Neuronal stem cell (in vitro differentiated cells): ENCODE measurements around the gene TCN1.

Source experiments
- DNase-seq: peaks from one replicate; pipeline ENCODE4 v3.0.0-alpha.2; 2013; ENCODE audit warnings: low spot score
- H2AFZ ChIP-seq: one replicate; pipeline ENCODE4 v1.6.1; 2013; ENCODE audit warnings: mild to moderate bottlenecking, low read length, inconsistent platforms
- H2AK5ac ChIP-seq: 2 replicates; pipeline ENCODE4 v1.6.1; 2013; ENCODE audit warnings: low read depth, mild to moderate bottlenecking, inconsistent platforms, low read length, moderate library complexity, mixed read lengths
- H2BK120ac ChIP-seq: 2 replicates; pipeline ENCODE4 v1.6.1; 2013; ENCODE audit warnings: low read depth, mild to moderate bottlenecking, inconsistent platforms, low read length, moderate library complexity, mixed read lengths
- H2BK12ac ChIP-seq: one replicate; pipeline ENCODE4 v1.6.1; 2013; ENCODE audit warnings: low read length, inconsistent platforms
- H2BK15ac ChIP-seq: 2 replicates; pipeline ENCODE4 v1.6.1; 2013; ENCODE audit warnings: mild to moderate bottlenecking, low read length, inconsistent platforms, mixed read lengths
- H2BK5ac ChIP-seq: one replicate; pipeline ENCODE4 v1.6.1; 2013; ENCODE audit warnings: inconsistent platforms, mild to moderate bottlenecking, low read length, moderate library complexity
- H3K14ac ChIP-seq: one replicate; pipeline ENCODE4 v1.6.1; 2013; ENCODE audit warnings: low read length, inconsistent platforms
- H3K18ac ChIP-seq: 2 replicates; pipeline ENCODE4 v1.6.1; 2013; ENCODE audit warnings: low read length, inconsistent platforms
- H3K23ac ChIP-seq: 2 replicates; pipeline ENCODE4 v1.6.1; 2013; ENCODE audit warnings: low read depth, mild to moderate bottlenecking, mixed read lengths, low read length, inconsistent platforms; ENCODE audit not compliant: poor library complexity
- H3K27ac ChIP-seq: replicated peaks from 3 replicates; pipeline ENCODE4 v1.5.1; 2013; ENCODE audit warnings: low read length, inconsistent platforms
- H3K27me3 ChIP-seq, 3 experiments: 2 replicates each; pipeline ENCODE4 v1.6.1; 2013; ENCODE audit warnings: low read length in 3 of 3, mild to moderate bottlenecking in 2 of 3, inconsistent platforms in 1 of 3, low read depth in 1 of 3, mixed read lengths in 1 of 3, moderate library complexity in 1 of 3; ENCODE audit not compliant: control insufficient read depth in 3 of 3, insufficient read depth in 3 of 3
- H3K36me3 ChIP-seq, 2 donors: replicated peaks in 1 of 2; 2 replicates each; pipeline ENCODE4 v1.6.1; 2013; ENCODE audit warnings: low read length in 2 of 2; ENCODE audit not compliant: control insufficient read depth in 2 of 2, insufficient read depth in 2 of 2
- H3K4ac ChIP-seq: 2 replicates; pipeline ENCODE4 v1.6.1; 2013; ENCODE audit warnings: inconsistent platforms, mild to moderate bottlenecking, low read length, moderate library complexity
- H3K4me1 ChIP-seq, 2 donors: 1 replicate in 1 of 2; 2 replicates in 1 of 2; pipeline ENCODE4 v1.6.1; 2013; ENCODE audit warnings: low read length in 2 of 2, low read depth in 1 of 2; ENCODE audit not compliant: control insufficient read depth in 2 of 2, insufficient read depth in 1 of 2
- H3K4me2 ChIP-seq: one replicate; pipeline ENCODE4 v1.6.1; 2013; ENCODE audit warnings: mild to moderate bottlenecking, low read length, inconsistent platforms; ENCODE audit not compliant: insufficient read depth, poor library complexity, severe bottlenecking
- H3K4me3 ChIP-seq, 2 donors: 2 replicates each; pipeline ENCODE4 v1.5.1; 2013; ENCODE audit warnings: low read length in 2 of 2, mild to moderate bottlenecking in 2 of 2, inconsistent platforms in 1 of 2, moderate library complexity in 1 of 2
- H3K79me1 ChIP-seq: one replicate; pipeline ENCODE4 v1.6.1; 2013; ENCODE audit warnings: low read depth, mild to moderate bottlenecking, inconsistent platforms, low read length, moderate library complexity
- H3K9ac ChIP-seq: one replicate; pipeline ENCODE4 v1.6.1; 2013; ENCODE audit warnings: mild to moderate bottlenecking, low read depth, low read length, inconsistent platforms; ENCODE audit not compliant: poor library complexity
- H3K9me3 ChIP-seq, 2 donors: replicated peaks in 1 of 2; 2 replicates each; pipeline versions ENCODE3 to v1.6.1; 2013; ENCODE audit warnings: low read length in 2 of 2, mild to moderate bottlenecking in 2 of 2, inconsistent platforms in 1 of 2, low read depth in 1 of 2, mixed read lengths in 1 of 2, moderate library complexity in 1 of 2; ENCODE audit not compliant: control insufficient read depth in 2 of 2, insufficient read depth in 1 of 2
- H4K8ac ChIP-seq: one replicate; pipeline ENCODE4 v1.6.1; 2013; ENCODE audit warnings: low read depth, mild to moderate bottlenecking, inconsistent platforms, low read length, moderate library complexity
- H4K91ac ChIP-seq: one replicate; pipeline ENCODE4 v1.6.1; 2013; ENCODE audit warnings: low read length, low read depth, mild to moderate bottlenecking, inconsistent platforms; ENCODE audit not compliant: poor library complexity
- WGBS, 2 donors: extraction: QIAGEN DNeasy Blood & Tissue Kit; methylation state at CpG; one replicate each; pipeline ENCODE4 v1.1.7; 2013; ENCODE audit warnings: missing lambda C conversion rate in 2 of 2, mixed read lengths in 1 of 2; ENCODE audit not compliant: insufficient read length in 2 of 2, insufficient replicate concordance in 1 of 2; ENCODE audit errors: extremely low coverage in 2 of 2; 5-methylcytosine and 5-hydroxymethylcytosine counted together

TCN1 gene

GRCh38 chr11:59841514-59841913 is 24.8 kb downstream of the TCN1 start:
- Histone ChIP-seq H3K18ac (no peak overlapping the region), H2AK5ac (no peak overlapping the region), H4K8ac (no peak overlapping the region), H3K27ac (no peak overlapping the region), H4K91ac (no peak overlapping the region), H2BK5ac (no peak overlapping the region), H3K23ac (no peak overlapping the region), H3K4me2 (no peak overlapping the region), H3K4me3 (no peak overlapping the region), H3K14ac (no peak overlapping the region), H2BK15ac (no peak overlapping the region), H3K27me3 (no peaks in the 10 kb centered on the region), H3K9me3 (peaks cover 0 to 1% of the 10 kb centered on the region in 2 donors), H2BK12ac (no peak overlapping the region), H3K36me3 (no peaks in the 10 kb centered on the region), H3K4me1 (no peaks in the 10 kb centered on the region), H2BK120ac (no peak overlapping the region), H2AFZ (no peak overlapping the region), H3K79me1 (no peaks in the 10 kb centered on the region), H3K9ac (no peak overlapping the region), H3K4ac (no peak overlapping the region)
- DNase-seq = no peak
- WGBS, 2 donors = no CpG with 5 or more reads among the region's 2 CpGs

GRCh38 chr11:59839615-59840014 is 26.7 kb downstream of the TCN1 start:
- Histone ChIP-seq H2BK12ac (no peak overlapping the region), H3K4me3 (no peak overlapping the region), H2BK120ac (no peak overlapping the region), H3K36me3 (no peaks in the 10 kb centered on the region), H3K9me3 (peaks cover 0 to 1% of the 10 kb centered on the region in 2 donors), H3K23ac (no peak overlapping the region), H2AK5ac (no peak overlapping the region), H3K27ac (no peak overlapping the region), H3K4me2 (no peak overlapping the region), H2AFZ (no peak overlapping the region), H3K79me1 (no peaks in the 10 kb centered on the region), H4K91ac (no peak overlapping the region), H3K27me3 (no peaks in the 10 kb centered on the region), H3K14ac (no peak overlapping the region), H2BK5ac (no peak overlapping the region), H3K4me1 (no peaks in the 10 kb centered on the region), H3K4ac (no peak overlapping the region), H3K9ac (no peak overlapping the region), H2BK15ac (no peak overlapping the region), H3K18ac (no peak overlapping the region), H4K8ac (no peak overlapping the region)
- DNase-seq = no peak

GRCh38 chr11:59833602-59834001 is 32.7 kb downstream of the TCN1 start:
- Histone ChIP-seq H3K9me3 (peaks cover 0 to 1% of the 10 kb centered on the region in 2 donors), H2AFZ (no peak overlapping the region), H2BK12ac (no peak overlapping the region), H3K4me2 (no peak overlapping the region), H3K9ac (no peak overlapping the region), H2AK5ac (no peak overlapping the region), H4K8ac (no peak overlapping the region), H3K4me1 (no peaks in the 10 kb centered on the region), H3K4me3 (no peak overlapping the region), H4K91ac (no peak overlapping the region), H3K27me3 (no peaks in the 10 kb centered on the region), H3K14ac (no peak overlapping the region), H3K79me1 (no peaks in the 10 kb centered on the region), H3K23ac (no peak overlapping the region), H2BK5ac (no peak overlapping the region), H3K36me3 (no peaks in the 10 kb centered on the region), H3K4ac (no peak overlapping the region), H3K27ac (no peak overlapping the region), H2BK15ac (no peak overlapping the region), H2BK120ac (no peak overlapping the region), H3K18ac (no peak overlapping the region)
- no peak for DNase-seq
- no CpG with 5 or more reads among the region's 2 CpGs for WGBS, 2 donors

GRCh38 chr11:59829358-59829757 is 36.9 kb downstream of the TCN1 start:
- Histone ChIP-seq H2BK12ac (no peak overlapping the region), H3K36me3 (no peaks in the 10 kb centered on the region), H3K14ac (no peak overlapping the region), H3K23ac (no peak overlapping the region), H3K4me1 (no peaks in the 10 kb centered on the region), H2AFZ (no peak overlapping the region), H2BK5ac (no peak overlapping the region), H3K4me2 (no peak overlapping the region), H3K9me3 (peaks cover 0 to 1% of the 10 kb centered on the region in 2 donors), H2BK120ac (no peak overlapping the region), H3K9ac (no peak overlapping the region), H3K4ac (no peak overlapping the region), H3K18ac (no peak overlapping the region), H2BK15ac (no peak overlapping the region), H4K8ac (no peak overlapping the region), H3K4me3 (no peak overlapping the region), H2AK5ac (no peak overlapping the region), H3K79me1 (no peaks in the 10 kb centered on the region), H4K91ac (no peak overlapping the region), H3K27me3 (no peaks in the 10 kb centered on the region), H3K27ac (no peak overlapping the region)
- WGBS, 2 donors = no CpG with 5 or more reads among the region's 3 CpGs
- no peak for DNase-seq
